GM19328 (cell line): Measurements from ENCODE around the gene NTSR2.

Source experiments
- ATAC-seq: cut with Tn5 transposase; IDR thresholded peaks from one replicate; pipeline ENCODE4 v1.9.1; 2021; ENCODE audit warnings: mild to moderate bottlenecking, moderate library complexity; ENCODE audit not compliant: unreplicated experiment

NTSR2 gene

GRCh38 chr2:11631462-11631861, 38.5 kb downstream of the NTSR2 start:
- ATAC-seq = no peak

GRCh38 chr2:11630855-11631254, 39.1 kb downstream of the NTSR2 start:
- ATAC-seq = no peak

GRCh38 chr2:11629851-11630250, 40.1 kb downstream of the NTSR2 start:
- no peak for ATAC-seq

GRCh38 chr2:11629215-11629614, 40.8 kb downstream of the NTSR2 start:
- ATAC-seq = no peak

- no peak for ATAC-seq
Measured at GRCh38 chr2:11628675-11629074, 41.3 kb downstream of the NTSR2 start.

GRCh38 chr2:11625671-11626070, 44.3 kb downstream of the NTSR2 start:
- ATAC-seq = no peak

- ATAC-seq = no peak
Measured at GRCh38 chr2:11624893-11625292, 45.1 kb downstream of the NTSR2 start.

- ATAC-seq = no peak
Measured at GRCh38 chr2:11622611-11623010, 47.4 kb downstream of the NTSR2 start.

- ATAC-seq = no peak
Measured at GRCh38 chr2:11621410-11621809, 48.6 kb downstream of the NTSR2 start.

- no peak for ATAC-seq
Measured at GRCh38 chr2:11618708-11619062, 51.3 kb downstream of the NTSR2 start.

GRCh38 chr2:11617984-11618707, 51.8 kb downstream of the NTSR2 start:
- no peak for ATAC-seq

- ATAC-seq = no peak
Measured at GRCh38 chr2:11617527-11617926, 52.5 kb downstream of the NTSR2 start.

GRCh38 chr2:11616851-11617415, 53.1 kb downstream of the NTSR2 start:
- ATAC-seq = no peak

- ATAC-seq = no peak
Measured at GRCh38 chr2:11616097-11616687, 53.8 kb downstream of the NTSR2 start.

GRCh38 chr2:11615209-11615608, 54.8 kb downstream of the NTSR2 start:
- no peak for ATAC-seq

GRCh38 chr2:11613297-11613696, 56.7 kb downstream of the NTSR2 start:
- ATAC-seq = no peak

GRCh38 chr2:11612553-11613215, 57.3 kb downstream of the NTSR2 start:
- no peak for ATAC-seq

- no peak for ATAC-seq
Measured at GRCh38 chr2:11611251-11611650, 58.7 kb downstream of the NTSR2 start.

GRCh38 chr2:11610624-11611242, 59.3 kb downstream of the NTSR2 start:
- ATAC-seq = no peak
